GM12872 (cell line): Measurements from ENCODE around the gene PLEK.

Experiments
- TF ChIP-seq, protein P1 (sequence below): IDR thresholded peaks from 3 replicates; pipeline ENCODE4 v1.5.1; 2011; ENCODE audit warnings: low read depth, mild to moderate bottlenecking, low read length, moderate library complexity; ENCODE audit not compliant: insufficient read depth

The PLEK gene

DNA sequence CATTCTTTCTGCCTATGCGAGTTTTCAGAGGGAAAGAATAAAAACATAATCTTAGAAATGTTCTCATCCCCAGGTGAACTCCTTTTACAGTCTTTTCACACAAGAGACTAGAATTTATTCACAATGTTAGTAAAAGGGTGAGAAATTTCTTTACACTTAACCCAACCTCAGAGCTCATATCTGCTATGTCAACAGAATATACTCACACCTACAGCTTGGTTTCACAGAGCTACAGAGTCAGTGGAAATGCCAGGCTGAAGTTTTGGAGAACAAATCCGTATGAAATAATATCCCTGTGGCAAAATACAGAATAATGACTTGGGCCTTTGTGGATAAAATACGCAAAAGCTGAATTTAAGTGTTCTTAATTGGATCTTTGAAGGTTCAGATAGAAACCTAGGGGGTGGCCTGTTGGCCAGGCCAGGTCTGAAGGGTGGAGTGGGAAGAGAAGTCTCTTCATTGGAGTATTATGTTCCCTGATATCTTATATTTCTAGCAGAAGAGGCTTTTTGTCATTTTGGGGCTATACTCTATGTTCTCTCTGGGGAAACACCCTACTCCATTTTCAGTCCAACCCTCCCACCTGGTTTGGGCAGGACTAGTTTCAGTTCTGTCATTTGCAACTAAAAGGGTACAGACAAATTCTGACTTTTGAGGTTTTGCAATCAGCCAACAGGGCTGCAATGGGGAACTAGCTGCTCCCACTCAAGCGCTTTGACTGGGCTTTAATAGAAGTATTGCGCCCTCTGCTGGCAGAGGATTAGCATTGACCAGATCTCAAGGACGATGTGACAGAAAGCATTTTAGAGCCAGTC, 76.3 kb downstream of the PLEK start:
- TF ChIP-seq, protein P1, sequence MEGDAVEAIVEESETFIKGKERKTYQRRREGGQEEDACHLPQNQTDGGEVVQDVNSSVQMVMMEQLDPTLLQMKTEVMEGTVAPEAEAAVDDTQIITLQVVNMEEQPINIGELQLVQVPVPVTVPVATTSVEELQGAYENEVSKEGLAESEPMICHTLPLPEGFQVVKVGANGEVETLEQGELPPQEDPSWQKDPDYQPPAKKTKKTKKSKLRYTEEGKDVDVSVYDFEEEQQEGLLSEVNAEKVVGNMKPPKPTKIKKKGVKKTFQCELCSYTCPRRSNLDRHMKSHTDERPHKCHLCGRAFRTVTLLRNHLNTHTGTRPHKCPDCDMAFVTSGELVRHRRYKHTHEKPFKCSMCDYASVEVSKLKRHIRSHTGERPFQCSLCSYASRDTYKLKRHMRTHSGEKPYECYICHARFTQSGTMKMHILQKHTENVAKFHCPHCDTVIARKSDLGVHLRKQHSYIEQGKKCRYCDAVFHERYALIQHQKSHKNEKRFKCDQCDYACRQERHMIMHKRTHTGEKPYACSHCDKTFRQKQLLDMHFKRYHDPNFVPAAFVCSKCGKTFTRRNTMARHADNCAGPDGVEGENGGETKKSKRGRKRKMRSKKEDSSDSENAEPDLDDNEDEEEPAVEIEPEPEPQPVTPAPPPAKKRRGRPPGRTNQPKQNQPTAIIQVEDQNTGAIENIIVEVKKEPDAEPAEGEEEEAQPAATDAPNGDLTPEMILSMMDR = peak; percentile 85

DNA sequence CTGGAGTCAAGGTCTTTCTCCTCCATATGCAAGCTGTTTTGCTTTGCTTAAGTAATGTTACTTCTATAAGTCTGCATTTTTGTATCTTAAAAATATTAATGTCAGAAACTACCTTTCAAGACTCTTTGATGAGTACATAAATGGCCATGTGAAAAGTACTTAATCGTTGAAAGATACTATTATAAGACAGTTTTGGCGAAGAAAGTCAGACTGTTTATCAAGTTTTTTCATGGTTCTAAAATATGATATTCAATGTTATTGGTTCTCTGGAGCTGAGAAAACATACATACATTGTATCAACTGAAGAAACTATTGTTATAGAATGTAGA, 76.9 kb downstream of the PLEK start:
- TF ChIP-seq, protein P1 = no peak
